A549 (cell line): ENCODE data around the gene CCN6. TPM values are rescaled to one million over a fixed set of nuclear protein-coding genes. Genes with fewer than 3 reads are reported as not detected.

Source experiments
- ATAC-seq, 2 experiments: fragments of 200-7000 bp in 1 of 2; fragments of >200 bp in 1 of 2; cut with Nextera tagmentation in 1 of 2; cut with Tn5 transposase in 1 of 2; 3 replicates each; pipeline versions ENCODE4 v1.8.0 to v1.9.1; 2018 to 2020; ENCODE audit warnings: mild to moderate bottlenecking in 1 of 2, moderate library complexity in 1 of 2
- CTCF ChIA-PET: fragments of 300-600 bp; sonication (Branson Sonifier 250); formaldehyde crosslinking; extraction: SDS; loops from one replicate; lab custom pipeline; 2021; ENCODE audit warnings: antibody characterized with exemption, inconsistent platforms; lab: Yijun Ruan, JAX
- POLR2A ChIA-PET: fragments of 350-600 bp; formaldehyde crosslinking; extraction: SDS; loops from one replicate; lab custom pipeline; 2021; ENCODE audit warnings: antibody characterized with exemption, inconsistent platforms; lab: Yijun Ruan, JAX
- DNase-seq, 2 experiments: peaks; one replicate each; pipeline versions ENCODE4 v3.0.0 to v3.0.0-alpha.2; 2011 to 2016; ENCODE audit warnings: low read depth in 1 of 2, low spot score in 1 of 2
- FAIRE-seq: peaks from 2 replicates; lab custom pipeline; 2011; peaks lifted over from hg19 to GRCh38; lab: Jason Lieb, UNC
- H3K27ac ChIP-seq, 2 experiments: fragments of >200 bp; sonication (Bioruptor Twin); formaldehyde crosslinking; 3 replicates each; pipeline ENCODE4 v1.5.1; 2016 to 2017
- H3K4me1 ChIP-seq: fragments of >200 bp; sonication (Bioruptor Twin); formaldehyde crosslinking; 3 replicates; pipeline ENCODE4 v1.6.1; 2016
- H3K4me2 ChIP-seq: fragments of >200 bp; sonication (Bioruptor Twin); formaldehyde crosslinking; 3 replicates; pipeline ENCODE4 v1.6.1; 2016
- H3K4me3 ChIP-seq: fragments of >200 bp; sonication (Bioruptor Twin); formaldehyde crosslinking; 3 replicates; pipeline ENCODE4 v1.5.1; 2016
- H3K9me3 ChIP-seq: fragments of >200 bp; sonication (Bioruptor Twin); formaldehyde crosslinking; 3 replicates; pipeline ENCODE4 v1.6.1; 2016
- CEBPB ChIP-seq, 2 experiments: fragments of >200 bp in 1 of 2; sonication (Bioruptor Twin) in 1 of 2; formaldehyde crosslinking in 1 of 2; IDR thresholded peaks; 2 replicates each; pipeline ENCODE4 v1.6.1; 2012 to 2016
- CHD2 ChIP-seq: fragments of 150-350 bp; IDR thresholded peaks from 2 replicates; pipeline ENCODE4 v1.6.1; 2014; ENCODE audit warnings: low read length; ENCODE audit not compliant: partially characterized antibody
- ESRRA ChIP-seq: fragments of 150-350 bp; IDR thresholded peaks from 2 replicates; pipeline ENCODE4 v1.6.1; 2014; ENCODE audit warnings: mild to moderate bottlenecking, low read length, borderline replicate concordance
- FOSL2 ChIP-seq, 2 experiments: fragments of 450-650 bp in 1 of 2; fragments of >200 bp in 1 of 2; sonication (Bioruptor Twin) in 1 of 2; formaldehyde crosslinking; IDR thresholded peaks; 2 replicates each; pipeline versions ENCODE4 v1.5.0 to v1.6.1; 2016 to 2020; ENCODE audit warnings: mild to moderate bottlenecking in 1 of 2, moderate library complexity in 1 of 2
- HOXA7 ChIP-seq: fragments of 250-450 bp; sonication (Bioruptor Pico); IDR thresholded peaks from 2 replicates; pipeline ENCODE4 v1.5.0; 2020; ENCODE audit warnings: mild to moderate bottlenecking, moderate library complexity
- HOXB13 ChIP-seq: fragments of 250-450 bp; sonication (Bioruptor Pico); IDR thresholded peaks from 2 replicates; pipeline ENCODE4 v1.5.0; 2020; ENCODE audit warnings: low read depth, mild to moderate bottlenecking, moderate library complexity
- JUNB ChIP-seq: fragments of >200 bp; sonication (Bioruptor Twin); formaldehyde crosslinking; IDR thresholded peaks from 2 replicates; pipeline ENCODE4 v1.6.1; 2016
- KDM1A ChIP-seq: fragments of 200-600 bp; sonication (generic); IDR thresholded peaks from 2 replicates; pipeline ENCODE4 v1.6.1; 2016; ENCODE audit warnings: low read depth, mild to moderate bottlenecking
- MAZ ChIP-seq: fragments of 150-350 bp; IDR thresholded peaks from 2 replicates; pipeline ENCODE4 v1.6.1; 2014; ENCODE audit warnings: antibody characterized with exemption, low read depth, low read length, borderline replicate concordance
- MYC ChIP-seq: IDR thresholded peaks from 2 replicates; pipeline ENCODE4 v1.6.1; 2012; ENCODE audit warnings: mild to moderate bottlenecking, inconsistent platforms, low read length, improper control_type of control experiment, borderline replicate concordance
- NPAS2 ChIP-seq: fragments of 250-450 bp; sonication (Bioruptor Pico); IDR thresholded peaks from 2 replicates; pipeline ENCODE4 v1.8.0; 2022; ENCODE audit warnings: mild to moderate bottlenecking, moderate library complexity, borderline replicate concordance
- NR3C1 ChIP-seq: fragments of >200 bp; sonication (Bioruptor Twin); formaldehyde crosslinking; IDR thresholded peaks from 3 replicates; pipeline ENCODE4 v1.6.1; 2017
- PHF8 ChIP-seq: fragments of 200-600 bp; sonication (generic); IDR thresholded peaks from 2 replicates; pipeline ENCODE4 v1.6.1; 2016; ENCODE audit warnings: low read depth, mild to moderate bottlenecking, antibody characterized with exemption, moderate library complexity, borderline replicate concordance
- RAD21 ChIP-seq, 2 experiments: fragments of >200 bp in 1 of 2; sonication (Bioruptor Twin) in 1 of 2; formaldehyde crosslinking in 1 of 2; IDR thresholded peaks in 1 of 2; conservative IDR thresholded peaks in 1 of 2; 2 replicates in 1 of 2; 3 replicates in 1 of 2; pipeline ENCODE4 v1.6.1; 2012 to 2018; ENCODE audit warnings: inconsistent platforms in 1 of 2
- RCOR1 ChIP-seq: fragments of 150-350 bp; IDR thresholded peaks from 2 replicates; pipeline ENCODE4 v1.6.1; 2014; ENCODE audit warnings: antibody characterized with exemption, low read length, low read depth
- RFX5 ChIP-seq: fragments of 450-650 bp; IDR thresholded peaks from 2 replicates; pipeline ENCODE4 v1.7.1; 2014; ENCODE audit warnings: antibody characterized with exemption, mild to moderate bottlenecking, moderate library complexity
- SMC3 ChIP-seq: fragments of >200 bp; sonication (Bioruptor Twin); formaldehyde crosslinking; IDR thresholded peaks from 3 replicates; pipeline ENCODE4 v1.6.1; 2018; ENCODE audit warnings: inconsistent platforms
- TP53 ChIP-seq: fragments of 250-450 bp; sonication (Bioruptor Pico); IDR thresholded peaks from 2 replicates; pipeline ENCODE4 v1.5.0; 2021; ENCODE audit warnings: mild to moderate bottlenecking, moderate library complexity
- ZFP36 ChIP-seq: fragments of 450-650 bp; IDR thresholded peaks from 2 replicates; pipeline ENCODE4 v1.6.1; 2014; ENCODE audit warnings: borderline replicate concordance; ENCODE audit not compliant: partially characterized antibody
- WGBS: methylation state at CpG from one replicate; pipeline ENCODE4 v1.1.6; 2017; ENCODE audit errors: missing lambda C conversion rate; 5-methylcytosine and 5-hydroxymethylcytosine counted together
- polyA plus RNA-seq, 4 experiments: library from polyadenylated mRNA; depleted of rRNA in 3 of 4; stranded (reverse); fragments of >200 nt; fragmentation: RNase III in 1 of 4; extraction: RNeasy Plus Mini Kit Qiagen cat#74134 plus additional on column Dnase treatment in 1 of 4; gene quantifications; 2 replicates in 3 of 4; 3 replicates in 1 of 4; pipeline ENCODE4 v1.2.3, GENCODE V29; 2011 to 2017
- TF ChIP-seq, protein P1 (sequence below): fragments of 450-650 bp; IDR thresholded peaks from 2 replicates; pipeline ENCODE4 v1.6.1; 2014; ENCODE audit warnings: antibody characterized with exemption
- TF ChIP-seq, protein P2 (sequence below): fragments of >200 bp; sonication (Bioruptor Twin); formaldehyde crosslinking; IDR thresholded peaks from 2 replicates; pipeline ENCODE4 v1.6.1; 2016
- TF ChIP-seq, protein P3 (sequence below): fragments of 200-600 bp; sonication (generic); IDR thresholded peaks from 2 replicates; pipeline ENCODE4 v1.6.1; 2016; ENCODE audit warnings: antibody characterized with exemption, mild to moderate bottlenecking, moderate library complexity
- TF ChIP-seq, protein P4 (sequence below): IDR thresholded peaks from 2 replicates; pipeline ENCODE4 v1.6.1; 2012
- TF ChIP-seq, protein P5 (sequence below): fragments of 250-450 bp; sonication (Bioruptor Pico); IDR thresholded peaks from 2 replicates; pipeline ENCODE4 v1.5.0; 2021; ENCODE audit warnings: mild to moderate bottlenecking, moderate library complexity, borderline replicate concordance

The CCN6 gene
- polyA plus RNA-seq, 2 of the 4 experiments (the other 2 are of a cell fraction) = not detected

DNA sequence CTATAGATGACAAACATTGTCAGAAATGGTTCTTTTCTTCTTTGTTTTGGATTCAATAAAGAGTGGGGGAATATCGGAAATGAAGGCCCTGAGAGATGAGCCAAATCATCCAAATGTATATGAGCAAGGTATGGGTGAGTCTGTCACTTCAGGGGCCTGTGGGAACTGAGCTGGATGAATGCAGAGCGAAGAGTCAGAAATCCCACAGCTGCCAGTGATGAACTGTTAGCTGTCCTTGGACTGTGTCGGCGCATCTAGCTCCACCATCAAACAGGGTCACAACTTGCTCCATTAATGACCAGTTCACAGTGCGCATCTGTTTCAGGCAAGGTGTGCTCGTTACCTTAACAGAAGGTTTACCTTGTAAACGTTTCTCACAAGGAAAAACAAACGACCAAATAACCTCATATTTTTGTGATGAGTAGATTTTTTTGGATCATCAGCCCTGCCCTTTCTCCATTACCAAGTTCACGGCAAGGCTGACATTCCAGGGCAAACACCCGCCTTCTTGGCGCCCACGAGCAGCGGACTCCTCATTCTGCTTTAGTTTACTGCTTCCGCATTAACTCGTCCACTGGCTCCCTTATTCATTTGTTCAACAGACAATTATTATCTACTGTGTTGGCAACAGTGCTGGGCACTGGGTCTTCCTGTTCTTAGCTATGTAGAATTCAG lies 15.0 kb upstream of the CCN6 start (continued):
- TF ChIP-seq, protein P1, sequence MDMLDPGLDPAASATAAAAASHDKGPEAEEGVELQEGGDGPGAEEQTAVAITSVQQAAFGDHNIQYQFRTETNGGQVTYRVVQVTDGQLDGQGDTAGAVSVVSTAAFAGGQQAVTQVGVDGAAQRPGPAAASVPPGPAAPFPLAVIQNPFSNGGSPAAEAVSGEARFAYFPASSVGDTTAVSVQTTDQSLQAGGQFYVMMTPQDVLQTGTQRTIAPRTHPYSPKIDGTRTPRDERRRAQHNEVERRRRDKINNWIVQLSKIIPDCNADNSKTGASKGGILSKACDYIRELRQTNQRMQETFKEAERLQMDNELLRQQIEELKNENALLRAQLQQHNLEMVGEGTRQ = no peak
- TF ChIP-seq, protein P2, sequence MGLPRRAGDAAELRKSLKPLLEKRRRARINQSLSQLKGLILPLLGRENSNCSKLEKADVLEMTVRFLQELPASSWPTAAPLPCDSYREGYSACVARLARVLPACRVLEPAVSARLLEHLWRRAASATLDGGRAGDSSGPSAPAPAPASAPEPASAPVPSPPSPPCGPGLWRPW = no peak
- TF ChIP-seq, protein P3, sequence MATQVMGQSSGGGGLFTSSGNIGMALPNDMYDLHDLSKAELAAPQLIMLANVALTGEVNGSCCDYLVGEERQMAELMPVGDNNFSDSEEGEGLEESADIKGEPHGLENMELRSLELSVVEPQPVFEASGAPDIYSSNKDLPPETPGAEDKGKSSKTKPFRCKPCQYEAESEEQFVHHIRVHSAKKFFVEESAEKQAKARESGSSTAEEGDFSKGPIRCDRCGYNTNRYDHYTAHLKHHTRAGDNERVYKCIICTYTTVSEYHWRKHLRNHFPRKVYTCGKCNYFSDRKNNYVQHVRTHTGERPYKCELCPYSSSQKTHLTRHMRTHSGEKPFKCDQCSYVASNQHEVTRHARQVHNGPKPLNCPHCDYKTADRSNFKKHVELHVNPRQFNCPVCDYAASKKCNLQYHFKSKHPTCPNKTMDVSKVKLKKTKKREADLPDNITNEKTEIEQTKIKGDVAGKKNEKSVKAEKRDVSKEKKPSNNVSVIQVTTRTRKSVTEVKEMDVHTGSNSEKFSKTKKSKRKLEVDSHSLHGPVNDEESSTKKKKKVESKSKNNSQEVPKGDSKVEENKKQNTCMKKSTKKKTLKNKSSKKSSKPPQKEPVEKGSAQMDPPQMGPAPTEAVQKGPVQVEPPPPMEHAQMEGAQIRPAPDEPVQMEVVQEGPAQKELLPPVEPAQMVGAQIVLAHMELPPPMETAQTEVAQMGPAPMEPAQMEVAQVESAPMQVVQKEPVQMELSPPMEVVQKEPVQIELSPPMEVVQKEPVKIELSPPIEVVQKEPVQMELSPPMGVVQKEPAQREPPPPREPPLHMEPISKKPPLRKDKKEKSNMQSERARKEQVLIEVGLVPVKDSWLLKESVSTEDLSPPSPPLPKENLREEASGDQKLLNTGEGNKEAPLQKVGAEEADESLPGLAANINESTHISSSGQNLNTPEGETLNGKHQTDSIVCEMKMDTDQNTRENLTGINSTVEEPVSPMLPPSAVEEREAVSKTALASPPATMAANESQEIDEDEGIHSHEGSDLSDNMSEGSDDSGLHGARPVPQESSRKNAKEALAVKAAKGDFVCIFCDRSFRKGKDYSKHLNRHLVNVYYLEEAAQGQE = no peak
- TF ChIP-seq PHF8 (no peak), RAD21 (conservative IDR thresholded peaks at IDR 0.05 in 1 of 2, IDR thresholded peaks at IDR 0.05 in 1 of 2) (no peak), MAZ (no peak), FOSL2 (IDR thresholded peaks at IDR 0.05) (no peak), FOSL2 (CRISPR knock-in tag; IDR thresholded peaks at IDR 0.05) (no peak)
- TF ChIP-seq, protein P4, sequence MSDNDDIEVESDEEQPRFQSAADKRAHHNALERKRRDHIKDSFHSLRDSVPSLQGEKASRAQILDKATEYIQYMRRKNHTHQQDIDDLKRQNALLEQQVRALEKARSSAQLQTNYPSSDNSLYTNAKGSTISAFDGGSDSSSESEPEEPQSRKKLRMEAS = no peak

DNA sequence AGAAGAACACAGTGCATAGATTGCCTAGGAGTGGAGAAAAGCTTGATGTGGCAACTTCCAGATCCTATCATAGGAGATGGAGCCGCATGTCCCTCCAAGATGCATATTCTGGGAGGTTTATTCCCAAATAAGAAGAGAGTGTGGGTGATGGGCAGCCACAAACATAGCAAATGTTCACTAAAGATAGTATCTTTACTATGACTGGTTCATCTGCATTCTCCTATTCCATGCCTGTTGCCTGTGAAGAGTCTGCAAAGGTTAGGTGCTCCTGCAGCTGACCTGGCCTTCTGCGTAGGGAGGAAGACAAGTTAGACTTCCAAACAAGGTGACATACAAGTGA lies 14.5 kb upstream of the CCN6 start:
- WGBS = 73% methylated on average over 2 of the region's 2 CpGs
- POLR2A ChIA-PET = no interaction called here
- no peak for TF ChIP-seq RAD21 (conservative IDR thresholded peaks at IDR 0.05 in 1 of 2, IDR thresholded peaks at IDR 0.05 in 1 of 2)
- TF ChIP-seq, protein P4 = no peak
- TF ChIP-seq RCOR1 = no peak
- TF ChIP-seq NR3C1 = no peak
- TF ChIP-seq NPAS2 = no peak
- no peak for TF ChIP-seq TP53 (CRISPR knock-in tag)
- no peak for TF ChIP-seq RFX5
- TF ChIP-seq MAZ = no peak
- TF ChIP-seq JUNB = no peak
- TF ChIP-seq KDM1A = no peak
- TF ChIP-seq CHD2 = no peak
- TF ChIP-seq HOXA7 (CRISPR knock-in tag) = no peak
- TF ChIP-seq MYC = no peak
- no peak for DNase-seq
- H3K4me1 ChIP-seq = peaks cover 5% of the 10 kb centered on the region; the same call in 1 of the 3 replicates
- CTCF ChIA-PET = interaction anchor here (1.3 to 2.5 kb wide), 3 partner anchors 11 to 780 kb away, joined by 3 to 16 read pairs (median 10); a partner anchor contains a TSS
- no peak for FAIRE-seq
- no peak for ATAC-seq
- no peak overlapping the region for H3K27ac ChIP-seq
- H3K9me3 ChIP-seq = no peaks in the 10 kb centered on the region
- H3K4me2 ChIP-seq = no peak overlapping the region
- H3K4me3 ChIP-seq = no peak overlapping the region

DNA sequence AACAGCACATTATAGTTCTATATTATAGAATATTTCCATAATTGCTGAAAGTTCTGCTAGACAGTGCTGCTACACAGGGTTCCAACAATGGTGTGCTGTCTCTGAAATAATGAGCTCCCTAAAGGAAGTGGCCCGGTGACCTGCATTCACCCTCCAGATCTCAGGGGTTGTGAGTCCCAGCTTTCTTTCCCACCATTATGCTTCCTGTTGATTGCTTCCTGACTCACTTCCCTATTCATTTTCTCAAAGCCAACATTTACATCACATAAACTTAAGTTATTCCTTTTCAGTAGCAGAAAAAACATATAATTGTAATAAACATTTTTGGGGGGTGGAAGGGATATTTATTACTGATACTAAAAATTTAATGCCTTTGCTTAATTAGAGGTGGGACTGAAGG lies 12.9 kb upstream of the CCN6 start:
- no peak for DNase-seq
- no peak overlapping the region for H3K4me3 ChIP-seq
- no peak overlapping the region for H3K27ac ChIP-seq
- no peaks in the 10 kb centered on the region for H3K9me3 ChIP-seq
- H3K4me1 ChIP-seq = peaks cover 5% of the 10 kb centered on the region; the same call in 1 of the 3 replicates
- ChIA-PET POLR2A (no interaction called here), CTCF (interaction anchor here (0.6 to 2.5 kb wide), 6 partner anchors 10 to 378 kb away, joined by 3 to 16 read pairs (median 6); no protein-coding TSS in a partner anchor)
- WGBS = 8% methylated on average over 1 of the region's 1 CpG
- no peak for FAIRE-seq
- ATAC-seq = no peak
- no peak overlapping the region for H3K4me2 ChIP-seq
- TF ChIP-seq HOXB13 (CRISPR knock-in tag) (no peak), KDM1A (no peak), ESRRA (no peak), ZFP36 (no peak), CEBPB (IDR thresholded peaks at IDR 0.05) (no peak), SMC3 (no peak), JUNB (no peak)
- TF ChIP-seq, protein P1 = no peak
- TF ChIP-seq, protein P5, sequence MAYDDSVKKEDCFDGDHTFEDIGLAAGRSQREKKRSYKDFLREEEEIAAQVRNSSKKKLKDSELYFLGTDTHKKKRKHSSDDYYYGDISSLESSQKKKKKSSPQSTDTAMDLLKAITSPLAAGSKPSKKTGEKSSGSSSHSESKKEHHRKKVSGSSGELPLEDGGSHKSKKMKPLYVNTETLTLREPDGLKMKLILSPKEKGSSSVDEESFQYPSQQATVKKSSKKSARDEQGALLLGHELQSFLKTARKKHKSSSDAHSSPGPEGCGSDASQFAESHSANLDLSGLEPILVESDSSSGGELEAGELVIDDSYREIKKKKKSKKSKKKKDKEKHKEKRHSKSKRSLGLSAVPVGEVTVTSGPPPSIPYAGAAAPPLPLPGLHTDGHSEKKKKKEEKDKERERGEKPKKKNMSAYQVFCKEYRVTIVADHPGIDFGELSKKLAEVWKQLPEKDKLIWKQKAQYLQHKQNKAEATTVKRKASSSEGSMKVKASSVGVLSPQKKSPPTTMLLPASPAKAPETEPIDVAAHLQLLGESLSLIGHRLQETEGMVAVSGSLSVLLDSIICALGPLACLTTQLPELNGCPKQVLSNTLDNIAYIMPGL (CRISPR knock-in tag) = no peak
